GM19025 (cell line): ENCODE data around the gene FAT1.

Source experiments
- ATAC-seq: cut with Tn5 transposase; IDR thresholded peaks from one replicate; pipeline ENCODE4 v1.9.1; 2021; ENCODE audit warnings: mild to moderate bottlenecking, low read depth, moderate library complexity; ENCODE audit not compliant: unreplicated experiment

FAT1 gene

DNA sequence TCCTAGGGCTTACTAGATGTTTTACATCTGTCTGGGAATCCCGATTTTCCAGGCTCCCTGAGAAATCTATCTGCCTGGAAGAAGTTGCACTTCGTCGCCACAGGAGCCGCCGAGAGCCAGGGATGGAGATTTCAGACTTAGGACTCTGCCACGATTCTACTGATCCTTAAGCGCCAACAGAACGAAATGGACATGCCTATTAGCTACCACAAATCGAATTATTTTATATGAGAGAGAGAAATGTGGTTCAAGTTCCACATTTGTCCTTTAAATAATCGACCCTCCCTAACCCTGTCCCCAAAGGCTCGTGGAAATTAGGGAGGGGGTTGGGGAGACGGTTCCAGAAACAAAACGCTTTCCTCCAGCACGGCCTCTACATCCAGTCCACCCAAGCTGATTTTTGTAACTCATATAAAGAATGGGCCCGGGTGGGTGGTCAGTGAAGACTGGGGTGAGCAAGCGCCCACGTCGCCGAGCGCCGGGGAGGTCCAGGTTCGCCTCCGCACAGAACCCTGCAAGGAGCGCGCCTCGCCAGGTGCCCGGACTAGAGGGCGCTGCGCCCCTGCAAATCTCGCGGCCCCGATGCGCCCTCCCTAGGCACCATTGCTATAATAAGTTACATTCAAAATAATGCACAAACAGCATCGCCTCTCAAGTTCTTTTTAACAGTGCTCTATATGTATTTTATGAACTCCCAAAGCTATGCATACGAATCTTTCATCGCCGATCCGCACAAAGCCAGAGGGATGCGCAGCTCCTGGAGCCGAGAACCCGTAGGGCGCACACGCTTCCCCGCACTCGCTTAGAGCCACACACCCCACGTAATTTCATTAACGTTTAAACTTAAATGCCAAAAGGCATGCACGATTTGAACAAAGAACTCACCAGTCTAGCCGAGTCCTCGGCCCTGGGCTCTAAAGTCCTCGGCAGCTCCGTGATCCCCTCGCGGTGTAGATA, 2.1 kb upstream of the FAT1 start:
- no peak for ATAC-seq

DNA sequence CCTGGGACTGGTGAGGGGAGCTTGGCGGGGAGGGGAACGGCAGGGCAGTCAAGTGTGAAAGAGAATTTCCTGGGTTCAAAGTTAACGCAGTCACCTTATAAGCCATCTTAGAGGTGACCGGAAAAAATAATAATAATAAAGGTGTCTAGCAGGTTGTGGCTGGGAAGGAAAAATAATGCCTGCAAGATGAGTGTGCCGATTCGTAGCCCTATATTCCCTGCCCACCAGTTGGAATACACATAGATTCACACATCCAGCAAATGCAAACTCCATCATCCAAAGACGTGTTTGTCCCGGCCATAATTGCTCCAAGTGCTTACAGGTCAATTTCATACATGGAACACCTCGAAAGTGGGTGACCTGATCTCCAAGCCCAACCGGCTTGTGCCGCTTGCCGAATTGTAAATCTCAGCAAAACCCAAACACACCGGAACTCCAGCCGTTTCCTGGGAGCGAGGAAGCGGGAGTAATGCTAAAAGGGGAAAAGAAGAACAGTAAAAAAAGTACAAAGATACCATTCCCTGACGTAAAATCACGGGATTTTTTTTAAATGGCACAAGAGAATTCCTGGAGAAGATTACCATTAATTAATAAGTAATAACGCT, 1.3 kb upstream of the FAT1 start:
- no peak for ATAC-seq

DNA sequence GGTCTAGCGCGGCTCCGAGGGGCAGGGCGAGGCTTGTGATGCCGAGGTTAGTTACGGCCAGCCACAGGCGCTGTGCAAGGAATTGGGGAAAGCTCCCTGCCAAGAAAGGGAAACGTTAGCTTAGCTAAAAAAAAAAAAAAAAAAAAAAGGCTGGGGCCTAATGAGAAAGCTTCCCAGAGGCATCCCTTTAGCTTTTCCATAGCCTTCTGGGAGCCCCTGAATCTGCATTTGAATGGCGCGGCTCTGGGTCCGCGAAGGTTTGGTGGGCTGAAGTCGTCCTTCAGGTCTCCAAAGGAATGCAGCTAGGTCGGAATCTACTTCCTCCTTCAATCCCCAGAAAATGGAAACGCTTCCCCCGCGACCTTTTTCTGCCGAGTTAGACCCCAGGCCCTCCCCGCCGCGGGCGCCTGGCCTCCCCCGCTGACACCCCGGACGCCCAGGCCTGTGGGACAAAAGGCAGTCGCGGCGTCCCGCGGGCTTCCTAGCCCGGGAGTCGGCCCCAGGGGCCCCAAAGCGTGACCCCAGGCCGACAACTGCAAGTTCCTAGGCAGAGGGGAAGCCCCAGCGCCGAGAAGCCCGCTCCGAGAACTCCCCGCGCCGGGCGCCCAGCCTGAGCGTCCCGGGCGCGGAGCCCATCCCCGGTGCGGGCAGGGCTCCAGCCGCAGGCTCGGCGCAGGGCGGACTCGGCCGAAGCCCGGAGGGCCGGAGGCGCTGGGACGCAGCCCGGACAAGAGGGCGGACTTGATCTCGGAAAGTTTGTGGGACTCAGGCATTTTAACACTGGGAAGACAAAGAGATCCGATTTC, 605 bp upstream of the FAT1 start:
- no peak for ATAC-seq

DNA sequence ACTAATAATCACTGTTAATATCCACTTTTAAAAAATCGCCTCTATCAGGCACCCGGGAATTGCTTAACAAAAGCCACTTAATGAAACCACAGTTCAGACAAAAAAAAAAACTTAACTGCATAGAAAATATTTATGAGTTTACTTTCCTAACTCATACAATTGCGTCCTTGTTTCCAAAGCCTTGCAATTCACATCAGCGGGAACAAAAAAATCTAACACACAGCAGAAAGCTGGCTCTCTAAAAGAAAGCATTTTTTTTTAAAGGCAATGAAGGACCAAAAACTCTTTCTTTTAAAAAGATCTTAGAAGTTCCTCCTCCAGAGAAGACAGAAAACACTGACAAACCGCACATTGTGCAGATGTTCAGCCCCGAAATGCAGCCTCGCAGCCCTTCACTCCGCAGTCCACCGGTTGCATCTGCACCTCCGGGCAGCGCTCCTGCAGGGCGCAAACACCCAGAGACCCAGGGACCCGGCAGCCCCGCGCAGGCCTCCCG, 812 bp downstream of the FAT1 start:
- no peak for ATAC-seq

DNA sequence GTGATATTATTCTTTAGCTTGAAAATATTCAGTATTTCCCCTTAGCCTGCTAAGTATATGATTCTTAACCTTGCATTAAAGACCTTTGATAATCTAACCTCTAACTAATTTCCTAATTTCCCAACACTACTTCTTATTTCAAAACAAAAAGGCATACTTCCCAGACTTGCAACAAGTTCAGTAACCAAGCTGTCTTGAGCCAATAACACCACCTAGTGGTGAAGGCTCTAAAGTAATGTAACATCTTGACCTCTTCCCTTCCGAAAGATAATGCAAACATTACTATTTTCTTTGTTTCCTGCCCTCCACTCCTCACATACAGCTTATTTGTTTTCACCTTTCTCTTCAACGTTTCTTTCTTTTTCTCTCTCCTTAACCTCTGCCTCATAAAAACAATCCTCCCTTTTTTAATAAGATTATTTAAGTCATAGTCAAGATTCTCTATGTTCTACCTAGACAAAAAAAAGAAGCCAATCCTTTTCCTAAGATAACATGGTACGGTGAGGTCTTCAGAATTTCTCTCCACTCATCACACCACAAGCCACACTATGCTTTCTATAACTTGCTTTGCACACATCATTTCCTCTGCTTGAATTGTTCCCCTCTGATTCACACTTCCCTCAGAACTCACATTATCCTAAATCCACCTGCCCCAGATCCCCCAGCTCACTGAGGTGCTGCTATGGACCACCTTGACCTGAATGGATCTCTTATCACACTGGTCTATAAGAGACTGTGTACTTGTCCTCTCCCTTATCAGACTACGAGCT, 3.5 kb downstream of the FAT1 start:
- ATAC-seq: no peak

DNA sequence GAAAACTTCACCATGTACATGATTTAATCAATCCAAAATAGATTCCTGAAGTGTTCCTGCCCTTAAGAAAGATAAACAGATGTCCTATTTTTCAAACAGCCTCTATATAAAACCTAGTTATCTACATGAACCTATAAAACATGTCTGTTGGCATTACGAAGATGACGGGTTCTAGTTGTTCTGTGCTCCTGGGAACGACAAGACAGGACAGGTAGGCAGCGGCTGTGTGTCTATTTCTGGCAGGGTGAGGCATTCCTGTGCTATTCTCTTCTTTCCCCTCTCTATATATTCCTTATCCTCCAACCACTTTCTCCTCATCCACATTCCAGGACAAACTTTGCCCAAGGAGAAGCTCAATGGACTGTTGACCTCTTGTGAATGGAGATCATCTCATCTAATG, 6.1 kb downstream of the FAT1 start:
- ATAC-seq: no peak

DNA sequence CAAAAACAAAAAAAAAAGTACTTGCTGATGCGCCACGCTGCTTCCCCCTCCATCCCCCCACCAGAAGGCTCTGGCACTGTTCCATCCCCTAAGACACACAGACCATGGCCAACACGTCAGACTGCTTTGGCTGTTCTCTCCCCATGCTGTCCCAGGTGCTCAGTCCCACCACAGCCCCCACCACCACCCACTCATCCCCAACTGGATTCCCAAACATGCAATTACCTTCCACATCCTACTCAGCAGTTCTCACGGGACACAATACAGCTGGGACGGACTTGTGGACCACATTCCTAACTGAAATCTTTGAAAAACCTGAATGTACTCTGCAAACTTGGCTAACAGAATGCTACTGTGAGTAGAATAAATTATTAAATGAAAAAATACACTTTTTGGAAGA, 8.6 kb downstream of the FAT1 start:
- no peak for ATAC-seq

DNA sequence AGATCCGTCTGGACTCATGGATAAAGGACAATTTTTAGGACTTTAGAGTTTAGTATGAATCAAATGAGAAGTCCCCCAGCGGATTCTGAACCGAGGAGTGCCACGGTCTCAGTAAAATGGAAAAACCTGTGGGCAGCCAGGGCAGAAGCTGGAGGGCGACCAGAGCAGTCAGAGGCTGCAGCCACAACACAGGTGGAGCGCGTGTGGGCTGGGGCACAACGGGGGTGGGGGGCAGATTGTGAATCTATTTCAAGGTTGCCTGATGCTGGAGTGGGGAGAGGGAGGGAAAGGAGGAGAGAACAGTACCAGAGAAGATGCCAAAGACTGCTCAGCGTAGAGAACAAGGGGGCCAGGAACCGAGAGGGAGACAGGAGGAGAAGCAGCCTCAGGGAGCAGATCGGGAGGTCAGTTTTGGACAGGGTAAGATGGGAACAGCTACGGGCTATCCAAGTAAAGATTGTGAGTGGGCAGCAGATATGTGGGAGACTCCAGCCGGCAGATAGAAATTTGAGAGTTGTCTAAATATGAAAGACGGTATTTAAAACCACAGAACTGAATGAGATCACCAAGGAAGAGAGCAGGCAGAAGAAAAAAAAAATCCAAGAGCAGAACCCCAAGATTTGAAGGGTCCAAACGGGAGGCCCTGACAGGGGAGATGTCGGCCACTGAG, 9.5 kb downstream of the FAT1 start:
- ATAC-seq: no peak

DNA sequence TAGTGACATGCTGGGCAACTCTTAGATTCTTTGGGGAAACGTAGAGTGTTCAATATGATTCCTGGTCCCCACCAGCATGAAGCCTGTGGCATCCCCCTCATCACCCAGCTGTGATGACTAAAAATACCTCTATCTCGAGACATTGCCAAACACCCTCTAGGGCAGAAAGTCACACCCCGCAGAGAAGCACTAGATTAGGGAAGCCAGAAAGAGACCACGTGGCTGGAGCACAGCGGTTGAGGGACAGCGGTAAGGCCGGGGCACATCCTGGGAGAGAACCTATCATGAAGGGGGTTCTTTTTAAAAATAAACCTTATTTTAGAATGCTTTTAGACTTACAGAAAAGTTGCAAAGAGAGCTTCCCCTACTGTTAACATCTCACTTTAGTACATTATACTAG, 11.0 kb downstream of the FAT1 start:
- no peak for ATAC-seq

DNA sequence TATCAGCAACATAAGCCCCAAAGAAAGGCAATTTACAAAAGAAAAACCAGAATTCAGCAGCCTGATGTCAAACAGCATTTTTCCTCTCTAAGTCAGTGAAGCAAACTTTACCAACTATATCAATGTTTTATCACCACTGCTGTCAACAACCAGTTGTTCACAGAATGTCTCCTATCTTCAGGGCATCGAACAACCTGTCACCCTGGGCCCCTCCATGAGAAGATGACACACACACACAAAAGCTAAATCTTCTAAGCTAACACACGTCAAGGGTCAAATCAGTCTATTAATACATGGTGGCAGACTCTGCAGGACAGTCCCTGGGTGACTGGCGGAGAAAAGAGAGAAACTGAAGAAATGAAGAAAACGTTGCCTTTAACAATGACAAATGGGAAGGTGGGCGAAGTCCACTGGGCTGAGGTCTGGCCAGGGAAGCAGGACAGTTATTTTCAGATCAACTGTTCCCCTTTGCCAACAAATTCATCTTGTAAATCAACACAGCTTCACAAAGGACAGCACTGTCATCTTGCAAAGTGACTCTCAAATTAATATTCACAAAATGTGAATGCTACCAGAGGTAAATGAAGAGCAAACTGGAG, 13.0 kb downstream of the FAT1 start:
- ATAC-seq: no peak

DNA sequence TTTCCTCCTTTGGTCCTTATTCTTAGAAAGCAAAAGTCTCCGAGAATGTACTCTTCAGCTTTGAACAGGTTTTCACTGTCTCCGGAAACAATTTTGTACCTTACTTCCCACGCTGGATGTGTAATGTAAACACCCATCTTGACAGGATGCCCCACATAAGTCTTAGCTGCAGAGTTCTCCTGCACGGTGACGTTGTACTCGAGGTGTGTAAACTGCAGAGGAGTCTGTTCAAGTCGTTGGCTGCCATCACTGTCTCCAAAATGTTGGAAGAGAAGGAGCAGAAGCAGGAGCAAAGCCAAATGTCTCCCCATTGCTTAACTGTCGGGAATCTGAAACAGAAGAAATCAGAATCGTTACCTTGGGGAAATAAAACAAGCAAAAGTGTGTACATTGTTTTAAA, 14.1 kb downstream of the FAT1 start:
- ATAC-seq: no peak

DNA sequence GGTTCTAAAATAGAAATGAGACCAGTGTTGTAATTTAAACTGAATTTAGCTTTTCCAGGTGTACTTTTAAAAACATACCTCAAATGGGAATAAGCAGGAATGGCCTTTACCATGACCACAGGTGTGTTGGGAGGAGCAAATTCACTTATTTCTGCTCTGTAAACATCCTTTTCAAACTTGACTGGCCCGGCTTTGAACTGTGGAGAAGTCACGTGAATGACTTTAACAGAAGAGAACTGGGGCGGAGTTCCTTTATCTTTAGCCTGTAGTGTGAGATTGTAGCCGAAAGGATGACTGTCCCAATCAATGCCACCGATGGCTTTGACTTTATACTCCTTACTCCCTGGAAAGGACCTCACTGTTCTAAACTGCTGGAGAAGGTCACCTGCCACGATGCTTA, 15.1 kb downstream of the FAT1 start:
- no peak for ATAC-seq

DNA sequence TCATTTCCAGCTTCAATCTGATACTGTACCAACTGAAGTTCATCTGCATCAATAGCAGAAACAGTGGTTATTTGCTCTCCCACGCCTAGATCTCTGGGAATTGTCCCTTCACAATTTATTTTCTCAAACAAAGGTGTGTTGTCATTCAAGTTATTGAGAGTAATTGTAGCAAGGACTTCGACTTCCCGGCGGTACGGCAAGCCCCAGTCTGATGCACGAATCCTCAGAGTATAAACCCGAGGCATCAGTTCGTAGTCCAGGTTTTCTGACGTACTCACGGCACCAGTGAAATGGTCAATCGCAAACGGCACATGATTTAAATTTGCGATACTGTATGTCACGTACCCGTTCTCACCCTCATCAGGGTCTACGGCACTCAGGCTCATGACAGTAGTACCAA, 15.7 kb downstream of the FAT1 start:
- no peak for ATAC-seq

DNA sequence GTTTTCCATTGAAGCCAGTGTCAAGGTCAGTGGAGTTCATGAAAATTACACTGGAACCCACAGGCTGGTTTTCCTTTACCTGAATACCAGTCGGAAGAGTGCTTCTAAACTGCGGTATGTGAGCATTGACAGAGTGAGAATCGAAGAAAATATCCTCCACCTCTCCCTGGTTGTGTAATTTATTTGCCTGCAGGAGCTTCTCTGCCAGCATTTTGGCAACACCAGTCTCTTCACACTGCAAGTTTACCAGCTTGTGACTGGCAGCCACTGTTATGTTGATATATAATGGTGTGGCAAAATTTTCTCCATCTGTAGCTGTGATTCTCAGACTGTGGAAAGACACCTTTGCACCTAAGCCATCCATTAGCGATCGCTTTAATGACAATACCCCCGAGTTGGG, 16.1 kb downstream of the FAT1 start:
- ATAC-seq: no peak

DNA sequence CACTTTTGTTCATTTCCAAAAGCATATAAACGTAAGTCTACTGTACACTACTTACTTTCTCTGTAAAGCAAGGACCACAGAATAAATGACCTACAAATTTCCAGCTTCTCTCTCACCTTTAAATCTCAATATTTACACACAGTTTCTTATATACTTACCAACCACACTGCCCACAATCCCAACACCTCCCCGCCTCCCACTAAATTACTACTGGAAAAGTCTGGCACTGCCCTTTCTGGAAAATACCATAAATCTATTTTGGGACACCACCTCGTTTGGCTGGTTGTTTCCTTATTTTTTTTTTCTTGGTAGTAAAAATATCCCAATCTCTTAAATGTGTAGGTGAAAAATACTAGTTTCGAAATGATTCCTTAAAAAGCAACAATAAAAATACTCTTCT, 19.6 kb downstream of the FAT1 start:
- ATAC-seq: no peak

DNA sequence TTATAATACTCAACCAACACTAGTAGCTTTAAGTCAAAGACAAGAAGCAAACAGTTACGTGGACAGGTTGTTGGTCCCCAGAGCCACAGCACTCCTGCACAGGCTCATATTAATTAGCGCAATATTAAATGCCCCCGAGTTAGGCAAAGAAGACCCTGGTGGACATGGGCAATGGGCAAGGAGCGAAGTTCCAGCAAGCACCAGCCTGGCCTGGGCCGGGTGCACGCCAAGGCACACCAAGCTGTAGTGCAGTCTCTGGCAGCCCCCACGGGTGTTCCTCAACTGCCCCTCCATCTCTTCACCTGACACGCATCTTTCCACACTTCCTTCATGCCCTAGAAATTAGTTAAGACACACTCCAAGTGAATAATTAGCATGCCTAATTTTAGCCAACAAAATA, 20.1 kb downstream of the FAT1 start:
- ATAC-seq: no peak

DNA sequence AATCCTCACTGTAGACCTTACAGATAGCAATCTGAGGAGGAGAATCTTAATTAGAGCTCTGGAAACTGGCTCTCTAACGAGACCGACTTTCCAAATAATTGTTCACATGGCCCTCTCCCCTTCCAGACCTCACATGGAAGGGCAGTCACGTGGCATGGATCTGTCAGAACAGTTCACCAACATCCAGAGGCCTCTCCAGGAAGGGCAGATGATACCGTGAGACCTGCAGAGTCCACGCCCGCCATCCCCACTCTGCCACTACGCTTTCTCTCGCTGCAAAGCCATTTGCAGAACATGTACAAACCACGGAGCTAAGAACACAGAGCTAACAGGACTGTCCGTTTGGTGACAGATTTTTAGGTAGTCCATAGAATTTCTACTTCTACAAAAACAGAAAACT, 20.7 kb downstream of the FAT1 start:
- no peak for ATAC-seq

DNA sequence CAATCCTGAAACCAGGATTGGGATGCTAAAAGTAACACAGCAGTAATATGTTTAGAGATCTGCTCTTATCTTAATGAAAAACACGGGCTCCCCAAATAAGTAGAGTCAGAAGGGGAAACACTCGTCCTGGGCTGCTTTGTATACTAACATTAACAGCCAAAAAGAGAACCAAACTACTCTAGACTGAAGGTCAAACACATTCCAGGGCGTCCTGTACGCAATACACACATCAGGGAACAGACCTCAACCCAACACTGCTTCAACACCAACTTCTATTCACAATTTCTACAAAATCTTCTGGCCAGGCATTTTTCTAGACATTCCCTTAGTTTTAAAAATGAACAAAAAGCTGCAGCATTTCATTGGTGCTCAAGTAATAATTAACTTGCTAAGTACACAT, 21.4 kb downstream of the FAT1 start:
- ATAC-seq: no peak

DNA sequence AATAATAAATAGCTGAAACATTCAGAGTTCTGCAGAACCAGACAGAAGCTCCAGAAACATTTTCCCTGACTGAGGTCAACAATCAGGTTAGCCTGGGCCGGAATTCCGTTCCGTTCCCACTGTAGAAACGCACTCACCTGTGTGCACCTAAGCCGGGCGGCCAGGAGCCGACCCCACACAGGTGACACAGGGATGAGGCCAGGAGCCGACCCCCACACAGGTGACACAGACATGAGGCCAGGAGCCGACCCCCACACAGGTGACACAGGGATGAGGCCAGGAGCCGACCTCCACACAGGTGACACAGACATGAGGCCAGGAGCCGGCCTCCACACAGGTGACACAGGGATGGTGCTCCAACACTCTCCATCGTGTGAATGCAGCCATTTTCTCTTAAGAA, 21.9 kb downstream of the FAT1 start:
- no peak for ATAC-seq

DNA sequence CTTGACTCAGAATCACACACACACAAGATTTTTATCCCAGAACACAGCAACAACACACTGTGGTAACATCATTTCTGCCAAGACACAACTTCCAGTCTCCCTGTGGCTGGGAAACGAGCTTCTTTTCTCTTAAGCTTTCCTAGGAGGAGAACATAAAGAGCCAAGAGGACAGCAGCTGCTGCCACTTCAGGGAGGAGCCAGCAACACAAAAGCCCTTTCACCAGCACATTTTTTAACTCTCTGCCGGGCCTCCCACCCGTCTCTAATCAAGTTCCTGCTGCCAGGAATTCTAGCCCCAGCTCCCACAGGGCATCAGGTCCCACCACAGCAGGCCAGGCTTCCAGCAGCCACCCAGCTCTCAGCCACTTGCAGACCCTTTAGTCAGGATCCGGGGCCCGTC, 22.4 kb downstream of the FAT1 start:
- no peak for ATAC-seq
